Duodenal mucosa (tissue), 2 donors: Measurements from ENCODE around the gene CARTPT.

Experiments
- H3K27ac ChIP-seq: one replicate; pipeline ENCODE4 v1.7.0; 2013; ENCODE audit warnings: low read depth, low read length
- H3K27me3 ChIP-seq, 2 donors: one replicate each; pipeline ENCODE4 v1.7.0; 2013; ENCODE audit warnings: low read length in 2 of 2, control low read depth in 1 of 2; ENCODE audit not compliant: insufficient read depth in 2 of 2, control insufficient read depth in 1 of 2
- H3K36me3 ChIP-seq, 2 donors: one replicate each; pipeline ENCODE4 v1.7.0; 2013; ENCODE audit warnings: low read length in 2 of 2, control low read depth in 1 of 2; ENCODE audit not compliant: insufficient read depth in 2 of 2, control insufficient read depth in 1 of 2
- H3K4me1 ChIP-seq, 2 donors: one replicate each; pipeline ENCODE4 v1.7.0; 2013; ENCODE audit warnings: low read length in 2 of 2, control low read depth in 1 of 2; ENCODE audit not compliant: insufficient read depth in 2 of 2, control insufficient read depth in 1 of 2
- H3K4me3 ChIP-seq, 2 donors: one replicate each; pipeline ENCODE4 v1.7.0; 2013; ENCODE audit warnings: low read length in 2 of 2, low read depth in 1 of 2
- H3K9ac ChIP-seq, 2 donors: one replicate each; pipeline ENCODE4 v1.7.0; 2013; ENCODE audit warnings: low read length in 2 of 2, low read depth in 1 of 2
- H3K9me3 ChIP-seq, 2 donors: one replicate each; pipeline ENCODE4 v1.7.0; 2013; ENCODE audit warnings: low read length in 2 of 2, control low read depth in 1 of 2; ENCODE audit not compliant: control insufficient read depth in 1 of 2

Gene CARTPT

DNA sequence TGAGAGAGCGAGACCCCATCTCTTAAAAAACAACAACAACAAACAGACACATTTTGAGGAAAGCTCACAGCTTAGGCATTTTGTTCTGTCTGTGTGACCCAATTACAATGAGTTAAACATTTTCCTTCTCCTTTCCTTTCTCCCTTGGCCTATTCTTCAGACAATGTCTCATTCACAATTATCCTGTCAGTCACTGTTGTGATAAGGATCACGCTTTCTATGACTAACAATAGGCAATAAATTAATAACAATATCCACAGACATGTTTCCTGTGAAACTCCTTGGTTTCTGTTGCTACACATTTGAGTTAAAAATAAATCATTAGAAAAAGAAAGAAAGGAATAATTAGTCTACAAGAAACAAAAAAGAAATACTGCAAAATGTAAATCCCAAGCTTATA lies 19.8 kb upstream of the CARTPT start:
- H3K9ac ChIP-seq, result no peak overlapping the region
- no peaks in the 10 kb centered on the region for H3K9me3 ChIP-seq
- peaks cover under 1 to 11% of the 10 kb centered on the region in 2 donors for H3K4me1 ChIP-seq
- H3K27me3 ChIP-seq, result no peaks in the 10 kb centered on the region
- no peak overlapping the region for H3K4me3 ChIP-seq
- H3K27ac ChIP-seq, result no peak overlapping the region
- H3K36me3 ChIP-seq, result no peaks in the 10 kb centered on the region

- Histone ChIP-seq H3K4me3 (no peak overlapping the region), H3K4me1 (peaks cover 0 to 6% of the 10 kb centered on the region in 2 donors)
Measured at GRCh38 chr5:71699751-71700150, 19.3 kb upstream of the CARTPT start.

DNA sequence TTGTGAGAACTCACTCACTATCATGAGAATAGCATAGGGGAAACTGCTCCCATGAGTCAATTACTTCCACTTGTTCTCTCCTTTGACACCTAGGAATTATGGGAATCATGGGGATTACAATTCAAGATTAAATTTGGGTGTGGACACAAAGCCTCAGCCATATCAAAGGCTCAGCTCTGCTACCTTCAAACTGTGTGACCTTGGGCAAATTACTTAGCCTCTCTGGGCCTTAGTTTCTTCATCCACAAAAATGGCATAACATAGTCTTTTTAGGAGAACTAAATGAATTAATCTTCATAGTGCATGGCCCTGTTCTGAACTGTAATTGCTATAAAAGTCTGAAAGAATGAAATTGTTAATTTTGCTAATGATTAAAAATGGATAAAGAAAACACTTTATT lies 18.3 kb upstream of the CARTPT start:
- H3K27ac ChIP-seq, result no peak overlapping the region
- no peak overlapping the region for H3K9ac ChIP-seq
- no peak overlapping the region for H3K4me3 ChIP-seq
- no peaks in the 10 kb centered on the region for H3K27me3 ChIP-seq
- H3K36me3 ChIP-seq, result no peaks in the 10 kb centered on the region
- no peaks in the 10 kb centered on the region for H3K4me1 ChIP-seq
- H3K9me3 ChIP-seq, result no peaks in the 10 kb centered on the region

More at GRCh38 chr5:71699751-71700150, 19.3 kb upstream of the CARTPT start:
- H3K27ac ChIP-seq, result no peak overlapping the region
- no peaks in the 10 kb centered on the region for H3K27me3 ChIP-seq
- H3K9ac ChIP-seq, result no peak overlapping the region
- H3K36me3 ChIP-seq, result no peaks in the 10 kb centered on the region
- H3K9me3 ChIP-seq, result no peaks in the 10 kb centered on the region

DNA sequence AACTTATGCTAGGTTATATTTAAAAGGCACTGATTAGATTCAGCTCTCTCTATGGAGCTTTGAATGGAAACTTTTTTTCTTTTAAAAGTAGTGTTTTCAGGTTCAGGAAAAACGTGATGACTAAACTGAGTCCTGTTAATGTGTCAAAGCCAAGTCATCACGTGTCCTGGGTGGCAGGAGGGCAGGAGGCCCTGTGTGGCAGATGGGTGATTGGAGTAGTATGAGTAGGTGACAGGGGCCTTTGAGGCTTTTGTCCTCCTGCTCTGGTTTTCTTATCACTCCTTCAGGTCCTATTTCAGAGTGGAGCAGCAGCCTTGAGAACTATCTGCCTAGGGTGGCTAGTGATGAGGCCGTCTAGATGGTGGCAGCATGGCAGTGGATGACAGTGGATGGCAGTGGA lies 17.7 kb upstream of the CARTPT start:
- no peaks in the 10 kb centered on the region for H3K27me3 ChIP-seq
- H3K27ac ChIP-seq, result no peak overlapping the region
- no peak overlapping the region for H3K4me3 ChIP-seq
- H3K36me3 ChIP-seq, result no peaks in the 10 kb centered on the region
- H3K4me1 ChIP-seq, result no peaks in the 10 kb centered on the region
- no peaks in the 10 kb centered on the region for H3K9me3 ChIP-seq
- H3K9ac ChIP-seq, result no peak overlapping the region

DNA sequence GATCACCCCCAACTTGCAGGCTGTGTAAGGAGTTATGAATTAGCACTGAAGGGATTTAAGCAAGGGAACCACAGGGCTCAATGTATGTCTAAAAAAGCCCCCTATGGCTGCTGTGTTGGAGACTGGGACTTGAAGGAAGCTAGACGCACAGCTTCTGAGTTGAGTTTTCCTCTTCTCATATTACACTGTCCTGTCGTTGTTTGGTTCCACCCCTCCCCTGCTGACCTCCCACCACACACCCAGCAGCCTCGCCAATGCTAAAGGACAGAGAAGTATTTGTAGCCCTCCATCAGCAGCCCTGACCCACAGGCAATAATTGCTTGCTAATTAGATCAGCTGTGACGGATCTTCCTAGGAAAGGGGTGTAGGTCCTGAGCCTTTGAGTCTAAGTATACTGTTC lies 15.1 kb upstream of the CARTPT start:
- Histone ChIP-seq H3K27me3 (no peaks in the 10 kb centered on the region), H3K4me3 (no peak overlapping the region), H3K4me1 (no peaks in the 10 kb centered on the region), H3K9me3 (no peaks in the 10 kb centered on the region), H3K27ac (no peak overlapping the region), H3K36me3 (no peaks in the 10 kb centered on the region), H3K9ac (no peak overlapping the region)

- Histone ChIP-seq H3K4me1 (no peaks in the 10 kb centered on the region), H3K36me3 (no peaks in the 10 kb centered on the region), H3K4me3 (no peak overlapping the region), H3K9ac (no peak overlapping the region), H3K27ac (no peak overlapping the region), H3K27me3 (no peaks in the 10 kb centered on the region), H3K9me3 (no peaks in the 10 kb centered on the region)
Measured at GRCh38 chr5:71705421-71705820, 13.7 kb upstream of the CARTPT start.

DNA sequence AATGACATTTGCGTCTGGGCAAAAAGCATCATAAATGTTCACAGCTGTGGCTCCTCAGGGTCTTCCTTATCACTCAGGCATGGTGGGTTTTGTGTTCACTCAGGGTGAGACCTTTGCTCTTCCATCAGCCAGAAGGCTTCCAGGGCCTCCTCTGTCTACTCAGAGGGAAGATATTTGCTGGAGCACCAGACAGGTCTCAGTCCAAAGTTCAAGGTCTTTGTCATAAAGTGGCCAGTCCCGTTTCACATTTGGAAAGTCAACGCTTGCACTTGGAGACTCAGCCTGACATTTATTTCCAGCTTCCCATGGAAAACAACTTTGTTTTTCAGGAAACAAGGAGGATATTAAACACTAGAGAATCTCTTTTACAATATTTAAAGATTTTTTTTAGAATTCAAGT lies 12.2 kb upstream of the CARTPT start:
- Histone ChIP-seq H3K36me3 (no peaks in the 10 kb centered on the region), H3K4me1 (no peaks in the 10 kb centered on the region), H3K9ac (no peak overlapping the region), H3K4me3 (no peak overlapping the region), H3K9me3 (no peaks in the 10 kb centered on the region), H3K27me3 (no peaks in the 10 kb centered on the region), H3K27ac (no peak overlapping the region)

DNA sequence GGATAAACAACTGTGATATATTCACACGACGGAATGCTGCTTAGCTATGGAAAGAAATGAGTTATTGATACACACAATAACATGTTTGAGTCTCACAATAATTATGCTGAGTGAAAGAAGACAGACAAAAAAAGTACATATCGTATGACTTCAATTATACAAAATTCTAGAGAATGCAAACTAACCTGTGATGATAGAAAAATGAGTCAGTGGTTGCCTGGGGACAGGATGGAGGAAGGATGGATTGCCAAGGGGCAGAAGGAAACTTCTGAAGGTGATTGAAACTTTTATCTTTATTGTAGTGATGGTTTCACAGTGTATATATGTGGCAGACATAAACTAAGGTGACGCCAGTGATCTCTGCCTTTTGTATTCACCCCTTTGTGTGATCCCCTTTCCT lies 7.5 kb upstream of the CARTPT start:
- Histone ChIP-seq H3K27ac (no peak overlapping the region), H3K9me3 (no peaks in the 10 kb centered on the region), H3K4me1 (no peaks in the 10 kb centered on the region), H3K4me3 (no peak overlapping the region), H3K9ac (no peak overlapping the region), H3K36me3 (no peaks in the 10 kb centered on the region), H3K27me3 (peaks cover 4% of the 10 kb centered on the region in 2 donors)

GRCh38 chr5:71714911-71715310 lies 4.2 kb upstream of the CARTPT start:
- Histone ChIP-seq H3K4me3 (no peak overlapping the region), H3K9me3 (no peaks in the 10 kb centered on the region), H3K27me3 (peaks cover 23 to 33% of the 10 kb centered on the region in 2 donors), H3K36me3 (no peaks in the 10 kb centered on the region), H3K9ac (no peak overlapping the region), H3K4me1 (no peaks in the 10 kb centered on the region), H3K27ac (no peak overlapping the region)

- H3K27me3 ChIP-seq, result peaks cover 0 to 8% of the 10 kb centered on the region in 2 donors
- H3K27ac ChIP-seq, result no peak overlapping the region
- H3K4me1 ChIP-seq, result no peaks in the 10 kb centered on the region
- H3K9ac ChIP-seq, result no peak overlapping the region
- H3K9me3 ChIP-seq, result no peaks in the 10 kb centered on the region
- no peak overlapping the region for H3K4me3 ChIP-seq
- H3K36me3 ChIP-seq, result no peaks in the 10 kb centered on the region
Measured at GRCh38 chr5:71727978-71728377, 8.9 kb downstream of the CARTPT start.

DNA sequence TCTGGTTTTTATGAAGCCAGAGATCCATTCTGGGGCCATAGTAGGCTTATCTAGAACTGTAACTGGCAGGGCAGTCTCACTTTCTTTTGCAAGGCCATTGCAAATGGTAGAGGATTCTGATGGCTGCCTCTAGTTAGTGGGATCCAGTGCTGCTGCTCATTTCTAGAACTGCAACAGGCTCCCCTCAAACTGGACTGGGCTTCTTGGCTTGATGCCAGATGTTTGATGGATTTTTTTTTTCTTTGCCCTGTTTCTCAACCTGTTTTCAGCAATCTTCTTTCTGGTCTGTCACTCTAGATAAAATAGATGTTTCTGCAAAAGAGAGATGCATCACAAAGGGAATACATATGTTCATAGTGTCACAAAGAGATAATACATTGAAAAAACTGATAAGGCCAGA lies 11.9 kb downstream of the CARTPT start:
- peaks cover 0 to 6% of the 10 kb centered on the region in 2 donors for H3K27me3 ChIP-seq
- H3K27ac ChIP-seq, result no peak overlapping the region
- no peaks in the 10 kb centered on the region for H3K36me3 ChIP-seq
- no peaks in the 10 kb centered on the region for H3K4me1 ChIP-seq
- H3K9ac ChIP-seq, result no peak overlapping the region
- no peaks in the 10 kb centered on the region for H3K9me3 ChIP-seq
- H3K4me3 ChIP-seq, result no peak overlapping the region
